Stomach (tissue), 4 donors: ENCODE measurements around the gene ARHGAP12.

Experiments
- CTCF ChIP-seq, 7 experiments: fragments of 450-650 bp in 4 of 7; fragments of 200-600 bp in 3 of 7; sonication (generic) in 3 of 7; IDR thresholded peaks; one replicate each; pipeline ENCODE4 v1.5.1; 2016 to 2019; ENCODE audit warnings: antibody characterized with exemption in 7 of 7, control low read depth in 2 of 7, mild to moderate bottlenecking in 1 of 7
- EP300 ChIP-seq: sonication (generic); formaldehyde crosslinking; IDR thresholded peaks from one replicate; pipeline ENCODE4 v1.6.1; 2017; ENCODE audit warnings: antibody characterized with exemption
- POLR2A ChIP-seq, 4 donors: fragments of 450-650 bp; IDR thresholded peaks; one replicate each; pipeline ENCODE4 v1.6.1; 2016; ENCODE audit warnings: antibody characterized with exemption in 4 of 4, control low read depth in 2 of 4, mild to moderate bottlenecking in 1 of 4, moderate library complexity in 1 of 4
- POLR2AphosphoS5 ChIP-seq, 3 donors: sonication (generic); formaldehyde crosslinking; IDR thresholded peaks; one replicate each; pipeline ENCODE4 v1.6.1; 2016; ENCODE audit warnings: antibody characterized with exemption in 3 of 3

GRCh38 chr10:31975157-31975765 lies 46.6 kb upstream of the ARHGAP12 start:
- no peak for TF ChIP-seq POLR2AphosphoS5 (IDR thresholded peaks at IDR 0.05)
- TF ChIP-seq CTCF (IDR thresholded peaks at IDR 0.05), result no peak
- TF ChIP-seq POLR2A (IDR thresholded peaks at IDR 0.05), result no peak
- no peak for TF ChIP-seq EP300
